Suprapubic skin (tissue), 3 donors: ENCODE measurements around the gene SPATA32.

Experiments
- POLR2A ChIP-seq, 2 donors: fragments of 450-650 bp; IDR thresholded peaks; one replicate each; pipeline ENCODE4 v1.6.1; 2017; ENCODE audit warnings: antibody characterized with exemption in 2 of 2, mild to moderate bottlenecking in 2 of 2, moderate library complexity in 2 of 2
- TF ChIP-seq, protein P1 (sequence below), 2 donors: fragments of 200-600 bp in 1 of 2; fragments of 450-650 bp in 1 of 2; sonication (generic) in 1 of 2; IDR thresholded peaks; one replicate each; pipeline ENCODE4 v1.5.1; 2016 to 2019; ENCODE audit warnings: antibody characterized with exemption in 2 of 2, mild to moderate bottlenecking in 1 of 2, moderate library complexity in 1 of 2

DNA sequence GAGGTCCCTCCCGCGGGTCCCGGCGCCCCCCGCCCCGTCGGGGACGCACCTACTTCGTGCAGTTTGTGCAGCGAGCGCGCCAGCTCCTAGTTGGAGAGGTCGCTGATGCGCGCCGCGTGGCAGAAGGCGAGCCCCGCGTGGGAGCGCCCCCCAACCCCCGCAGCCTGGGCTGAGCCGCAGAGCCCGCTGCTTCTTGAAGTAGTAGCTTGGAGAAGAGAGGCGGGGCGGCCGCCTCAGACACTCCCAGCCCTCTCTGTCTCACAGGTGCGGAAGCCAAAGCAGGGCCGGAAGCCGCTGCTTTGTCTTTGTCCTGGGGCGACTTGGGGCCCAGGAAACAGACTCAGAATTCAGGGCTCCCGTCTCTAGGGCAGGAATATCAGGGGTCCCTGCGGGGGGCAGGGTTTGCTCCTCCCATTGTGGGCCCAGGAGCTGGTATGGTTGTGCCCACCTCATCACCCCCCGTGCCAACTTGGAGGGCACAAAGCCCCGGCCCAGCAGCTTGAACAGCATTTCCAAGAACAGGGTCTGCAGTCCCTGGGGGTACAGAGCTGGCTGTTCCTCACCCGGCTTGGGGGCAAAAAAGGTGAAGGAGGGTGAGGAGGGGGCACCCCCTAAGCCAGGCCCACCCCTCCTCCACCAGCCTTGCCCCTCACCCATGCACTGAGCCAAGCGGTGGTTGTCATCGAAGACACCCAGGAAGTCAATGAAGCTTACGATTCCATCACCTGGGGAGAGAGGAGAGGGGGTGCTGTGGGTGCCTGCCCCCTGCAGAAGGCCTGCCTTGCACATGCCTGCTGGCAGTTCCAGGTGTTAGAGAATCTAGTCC is 13.5 kb downstream of the SPATA32 start:
- TF ChIP-seq, protein P1, sequence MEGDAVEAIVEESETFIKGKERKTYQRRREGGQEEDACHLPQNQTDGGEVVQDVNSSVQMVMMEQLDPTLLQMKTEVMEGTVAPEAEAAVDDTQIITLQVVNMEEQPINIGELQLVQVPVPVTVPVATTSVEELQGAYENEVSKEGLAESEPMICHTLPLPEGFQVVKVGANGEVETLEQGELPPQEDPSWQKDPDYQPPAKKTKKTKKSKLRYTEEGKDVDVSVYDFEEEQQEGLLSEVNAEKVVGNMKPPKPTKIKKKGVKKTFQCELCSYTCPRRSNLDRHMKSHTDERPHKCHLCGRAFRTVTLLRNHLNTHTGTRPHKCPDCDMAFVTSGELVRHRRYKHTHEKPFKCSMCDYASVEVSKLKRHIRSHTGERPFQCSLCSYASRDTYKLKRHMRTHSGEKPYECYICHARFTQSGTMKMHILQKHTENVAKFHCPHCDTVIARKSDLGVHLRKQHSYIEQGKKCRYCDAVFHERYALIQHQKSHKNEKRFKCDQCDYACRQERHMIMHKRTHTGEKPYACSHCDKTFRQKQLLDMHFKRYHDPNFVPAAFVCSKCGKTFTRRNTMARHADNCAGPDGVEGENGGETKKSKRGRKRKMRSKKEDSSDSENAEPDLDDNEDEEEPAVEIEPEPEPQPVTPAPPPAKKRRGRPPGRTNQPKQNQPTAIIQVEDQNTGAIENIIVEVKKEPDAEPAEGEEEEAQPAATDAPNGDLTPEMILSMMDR (IDR thresholded peaks at IDR 0.05) = no peak
- TF ChIP-seq POLR2A (IDR thresholded peaks at IDR 0.05) = no peak
